GM18909 (cell line): ENCODE measurements around the gene SNX9.
"Not testable (repeated sequence)": the region's sequence is repeated elsewhere in the genome, so short reads cannot be mapped to it uniquely, and the experiment has no call there.

ENCODE experiments used
- ATAC-seq: cut with Tn5 transposase; IDR thresholded peaks from one replicate; pipeline ENCODE4 v1.9.1; 2021; ENCODE audit warnings: mild to moderate bottlenecking; ENCODE audit not compliant: unreplicated experiment, poor library complexity

Gene SNX9

DNA sequence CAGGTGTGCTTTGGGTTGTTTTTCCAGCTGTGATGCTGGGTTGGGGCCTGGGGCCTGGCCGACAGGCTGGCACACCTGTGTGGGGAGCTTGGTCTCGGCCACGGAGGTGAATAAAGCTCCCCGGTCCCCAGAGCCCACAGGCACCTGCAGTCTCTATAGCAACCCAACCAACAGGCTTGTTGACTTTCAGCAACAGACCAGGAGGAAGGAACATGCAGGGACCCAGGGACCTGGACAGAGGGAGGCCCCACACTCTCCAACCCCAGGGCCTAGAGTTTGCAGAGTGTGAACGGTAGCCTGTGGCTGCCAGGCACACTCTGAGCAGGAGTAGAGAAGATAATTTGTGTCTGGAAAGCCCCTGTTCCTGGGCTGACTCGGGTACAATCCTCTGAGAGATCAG is 144.0 kb downstream of the SNX9 start:
- no peak for ATAC-seq

DNA sequence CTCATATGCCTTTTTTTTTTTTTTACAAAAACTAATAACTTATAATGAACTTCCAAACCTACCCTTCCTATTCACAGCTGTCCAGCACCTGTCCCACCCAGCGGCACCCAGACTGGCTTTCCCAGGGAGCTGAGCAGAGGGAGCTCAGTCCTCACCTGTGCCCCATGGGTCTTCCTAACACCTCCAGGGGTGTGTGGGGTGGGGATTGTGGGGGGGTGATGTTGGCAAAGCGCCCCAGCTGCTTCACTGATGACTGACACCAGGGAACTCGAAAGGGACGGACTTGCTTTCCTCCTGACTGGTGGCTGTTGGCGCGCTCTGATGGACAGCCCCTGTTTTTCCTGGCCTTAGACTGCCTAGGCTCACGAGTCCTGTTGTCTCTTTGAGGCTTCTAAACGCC is 144.4 kb downstream of the SNX9 start:
- ATAC-seq: no peak

DNA sequence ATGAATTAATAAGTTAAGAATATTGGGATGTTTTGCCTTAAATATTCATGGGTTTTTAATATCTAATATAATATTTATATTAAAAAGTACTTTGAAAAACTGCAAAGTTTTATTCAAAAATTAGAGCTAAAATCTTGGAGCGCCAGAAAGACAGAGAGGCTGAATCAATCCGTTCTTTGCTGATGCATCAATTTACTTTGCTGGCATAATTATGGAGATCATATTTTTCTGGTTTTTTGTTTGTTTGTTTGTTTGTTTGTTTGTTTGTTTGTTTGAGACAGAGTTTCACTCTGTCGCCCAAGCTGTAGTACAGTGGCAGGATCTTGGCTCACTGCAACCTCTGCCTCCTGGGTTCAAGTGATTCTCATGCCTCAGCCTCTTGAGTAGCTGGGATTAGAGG is 149.1 kb downstream of the SNX9 start:
- not testable (repeated sequence) for ATAC-seq

DNA sequence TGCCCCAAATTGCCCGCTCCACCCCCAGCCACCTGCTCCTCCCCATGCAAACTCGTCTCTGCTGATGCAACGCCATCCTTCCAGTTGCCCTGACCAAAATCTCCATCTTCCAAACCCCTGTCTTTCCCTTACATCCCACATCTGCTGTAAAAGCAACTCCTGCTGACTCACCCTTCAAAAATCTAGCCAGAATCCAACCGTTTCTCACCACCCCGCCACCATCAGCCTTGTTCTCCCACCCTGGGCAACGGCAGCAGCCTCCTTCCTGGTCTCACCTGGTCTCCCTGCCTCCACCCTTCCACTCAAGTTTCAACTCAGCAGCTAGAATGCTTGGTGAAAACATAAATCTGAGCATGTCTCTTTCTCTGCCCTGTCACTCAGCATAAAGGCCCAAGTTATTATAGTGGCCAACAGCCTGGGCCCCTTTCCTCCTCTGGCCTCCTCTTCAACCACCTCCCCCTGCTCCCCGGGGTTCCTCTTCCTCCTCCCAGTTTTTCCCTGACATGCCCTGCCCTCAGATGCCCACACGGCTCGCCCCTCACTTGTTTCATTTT is 151.4 kb downstream of the SNX9 start:
- ATAC-seq: no peak

DNA sequence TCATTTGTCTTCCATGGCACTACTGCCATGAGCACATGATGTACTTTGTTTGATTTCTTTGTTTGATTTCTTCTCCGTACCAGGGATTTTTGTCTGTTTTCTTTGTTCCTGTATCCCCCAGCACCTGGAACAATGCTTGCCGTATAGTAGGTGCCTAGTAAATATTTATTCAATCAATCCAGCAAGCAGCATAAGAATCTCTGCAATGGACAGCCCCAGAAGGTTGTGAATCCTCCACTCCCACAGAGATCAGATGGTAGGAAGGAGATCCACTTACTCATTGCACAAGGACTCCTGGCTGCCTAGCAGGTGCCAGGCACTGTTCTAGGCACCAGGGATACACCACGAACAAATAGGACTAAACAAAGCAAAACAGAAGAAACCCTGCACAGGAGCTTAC is 151.9 kb downstream of the SNX9 start:
- no peak for ATAC-seq

DNA sequence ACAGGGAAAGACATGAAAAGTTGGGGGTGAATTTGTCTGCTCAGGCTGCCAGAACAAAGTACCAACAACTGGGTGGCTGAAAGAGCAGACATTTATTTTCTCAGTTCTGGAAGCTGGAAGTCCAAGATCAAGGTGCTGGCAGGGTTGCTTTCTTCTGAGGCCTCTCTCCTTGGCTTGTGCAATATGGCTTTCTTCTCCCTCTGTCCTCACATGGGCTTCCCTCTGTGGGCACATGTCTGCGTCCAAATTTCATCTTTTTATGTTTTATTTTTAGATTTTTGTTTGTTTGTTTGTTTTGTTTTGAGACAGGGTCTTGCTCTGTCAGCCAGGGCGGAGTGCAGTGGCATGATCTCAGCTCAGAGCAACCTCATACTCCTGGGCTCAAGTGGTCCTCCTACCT is 152.4 kb downstream of the SNX9 start:
- no peak for ATAC-seq

DNA sequence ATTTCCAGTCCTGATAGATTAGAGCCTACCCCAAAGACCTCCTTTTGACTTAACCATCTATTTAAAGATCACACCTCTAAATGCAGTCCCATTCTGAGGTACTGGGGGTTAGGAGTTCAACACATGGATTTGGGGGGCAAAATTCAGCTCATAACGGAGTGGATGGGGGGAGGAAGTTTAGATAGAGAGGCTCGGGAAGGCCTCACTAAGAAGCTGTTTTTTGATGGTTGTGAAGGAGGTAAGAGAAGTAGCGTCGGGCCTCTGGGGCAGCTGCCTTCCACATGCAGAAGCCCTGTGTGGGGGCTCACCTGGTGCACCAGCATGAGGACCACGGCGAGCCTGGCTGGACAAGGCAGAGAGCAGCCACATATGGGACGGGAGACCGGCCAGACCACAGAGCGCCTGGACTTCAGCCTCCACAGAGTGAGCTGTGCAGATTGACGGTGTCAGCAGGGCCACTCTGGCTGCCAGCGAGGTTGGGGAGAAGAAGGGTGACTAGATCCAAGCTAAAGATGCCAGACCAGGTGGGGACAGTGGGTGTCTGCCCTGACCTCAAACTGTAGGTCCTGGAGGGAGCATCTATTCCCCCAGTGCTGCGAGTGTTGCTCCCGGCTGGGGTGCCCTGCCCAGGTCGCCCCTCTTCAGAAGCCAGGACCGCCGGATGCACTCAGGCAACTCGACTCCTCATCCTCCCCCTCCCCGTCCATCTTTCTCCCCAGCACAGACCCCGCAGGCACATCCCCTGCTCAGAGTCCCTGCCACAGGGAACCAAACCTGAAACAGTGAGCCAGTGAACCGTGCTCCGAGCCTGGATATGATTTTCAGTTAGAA is 153.5 kb downstream of the SNX9 start:
- no peak for ATAC-seq

DNA sequence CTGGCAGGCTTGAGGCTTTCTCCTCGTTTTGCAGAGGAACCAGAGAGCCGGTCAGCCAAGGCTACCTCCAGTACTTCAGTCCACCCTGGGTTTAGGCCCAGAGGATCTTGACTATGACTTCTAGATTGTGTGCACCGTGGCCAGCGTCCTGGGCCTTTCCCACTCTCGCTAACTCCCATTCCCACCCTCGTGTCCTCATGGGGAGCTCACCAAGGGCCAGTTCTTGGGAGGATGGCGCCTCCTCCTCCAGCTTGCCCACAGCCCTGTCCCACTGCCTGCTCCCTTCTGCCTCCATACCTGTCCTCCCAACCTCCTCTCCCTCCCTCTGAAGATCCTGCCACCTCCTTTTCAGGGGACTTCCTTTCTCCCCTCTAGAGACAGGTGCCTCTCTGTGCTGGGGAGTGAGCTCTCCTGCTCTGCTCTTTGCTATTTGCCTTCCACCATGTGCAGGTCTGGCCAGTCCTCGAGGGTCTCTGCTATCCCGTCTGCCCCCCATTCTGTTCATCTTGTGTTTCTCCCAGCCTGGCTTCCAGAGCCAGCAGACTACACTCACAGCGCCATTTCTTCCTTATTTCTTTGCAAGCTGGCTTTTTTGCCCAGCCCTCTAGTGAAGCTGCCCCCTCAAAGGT is 154.2 kb downstream of the SNX9 start:
- ATAC-seq: no peak

DNA sequence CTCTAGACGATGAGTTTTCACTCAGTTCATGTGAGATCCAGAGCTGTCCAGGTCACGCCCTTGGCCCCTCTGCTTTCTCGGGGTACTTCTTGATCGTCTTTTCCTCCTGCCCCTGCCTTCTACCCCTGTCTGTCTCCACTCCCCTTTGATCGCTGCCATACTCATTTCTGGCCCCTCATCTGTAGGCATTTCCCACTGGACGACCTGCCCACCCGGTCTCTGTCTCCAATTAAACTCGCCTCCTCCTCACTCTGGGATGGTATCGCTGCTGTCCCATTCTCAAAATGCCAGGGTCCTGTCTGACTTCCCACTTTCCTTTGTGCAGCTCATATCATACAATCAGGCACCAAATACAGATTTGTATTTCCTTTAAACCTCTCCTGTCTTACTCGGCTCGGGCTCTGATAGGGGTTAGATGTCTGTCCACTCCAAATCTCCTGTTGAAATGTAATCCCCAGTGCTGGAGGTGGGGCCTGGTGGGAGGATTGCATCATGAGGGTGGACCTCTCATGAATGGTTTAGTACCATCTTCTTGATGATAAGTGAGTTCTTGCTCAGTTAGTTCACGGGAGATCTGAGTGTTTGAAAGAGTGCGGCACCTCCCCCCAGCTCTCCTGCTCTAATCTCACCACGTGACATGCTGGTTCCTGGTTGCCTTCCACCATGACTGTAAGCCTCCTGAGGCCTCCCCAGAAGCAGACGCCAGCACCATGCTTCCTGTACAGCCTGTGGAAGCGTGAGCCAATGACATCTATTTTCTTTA is 155.2 kb downstream of the SNX9 start:
- ATAC-seq: no peak

DNA sequence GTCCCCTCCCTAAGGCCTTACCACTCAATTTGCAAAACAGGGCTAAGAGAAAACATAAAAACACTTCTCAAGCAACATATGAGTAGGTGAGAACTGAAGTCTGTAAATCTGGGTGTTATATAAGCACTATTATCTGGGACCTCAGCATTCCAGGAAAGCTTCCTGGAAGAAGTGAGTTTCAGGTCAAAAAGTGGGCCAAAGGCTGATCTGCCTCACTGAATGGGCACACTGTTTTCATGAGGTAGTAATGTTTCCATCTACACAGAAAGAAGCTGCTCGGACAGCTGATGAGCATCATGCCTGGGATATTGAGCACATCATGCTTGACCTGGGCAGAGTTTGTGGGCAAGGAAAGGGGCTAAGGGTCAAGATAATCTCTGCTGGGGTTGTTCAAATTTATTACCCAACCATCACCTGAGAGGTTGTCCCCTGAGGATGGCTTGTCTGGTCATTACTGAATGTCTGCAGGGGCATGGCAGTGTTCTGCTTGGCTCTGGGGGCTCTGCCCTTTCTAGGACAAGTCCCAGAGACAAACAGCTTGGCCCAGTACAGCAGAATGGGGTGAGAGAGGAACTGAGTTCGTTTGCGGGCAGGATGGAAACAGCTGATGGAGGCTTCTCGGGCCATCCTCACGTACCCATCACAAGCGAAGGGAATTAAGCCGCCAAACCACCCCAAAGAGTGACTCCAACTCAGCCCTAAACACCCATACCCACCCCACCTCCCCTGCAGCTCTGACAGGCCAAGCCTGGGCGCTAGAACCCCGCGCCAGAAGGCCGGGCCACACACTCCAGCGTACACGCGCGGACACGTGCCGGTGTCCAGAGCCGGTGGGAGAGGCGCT is 157.5 kb downstream of the SNX9 start:
- ATAC-seq: peak; percentile 6

DNA sequence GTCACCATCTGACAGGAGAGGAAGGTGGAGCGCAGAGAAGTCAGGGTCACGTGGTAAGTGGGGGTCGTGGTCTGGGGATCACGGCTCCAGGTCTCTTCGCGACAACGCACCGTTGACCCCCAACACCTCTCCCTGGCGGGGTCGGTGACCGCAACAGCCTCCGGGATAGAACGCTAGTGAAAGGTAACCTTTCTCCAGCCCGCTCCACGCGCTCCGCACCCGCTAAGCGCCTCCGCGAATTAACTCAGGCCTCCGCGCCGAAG is 158.0 kb downstream of the SNX9 start:
- peak; percentile 36 for ATAC-seq

DNA sequence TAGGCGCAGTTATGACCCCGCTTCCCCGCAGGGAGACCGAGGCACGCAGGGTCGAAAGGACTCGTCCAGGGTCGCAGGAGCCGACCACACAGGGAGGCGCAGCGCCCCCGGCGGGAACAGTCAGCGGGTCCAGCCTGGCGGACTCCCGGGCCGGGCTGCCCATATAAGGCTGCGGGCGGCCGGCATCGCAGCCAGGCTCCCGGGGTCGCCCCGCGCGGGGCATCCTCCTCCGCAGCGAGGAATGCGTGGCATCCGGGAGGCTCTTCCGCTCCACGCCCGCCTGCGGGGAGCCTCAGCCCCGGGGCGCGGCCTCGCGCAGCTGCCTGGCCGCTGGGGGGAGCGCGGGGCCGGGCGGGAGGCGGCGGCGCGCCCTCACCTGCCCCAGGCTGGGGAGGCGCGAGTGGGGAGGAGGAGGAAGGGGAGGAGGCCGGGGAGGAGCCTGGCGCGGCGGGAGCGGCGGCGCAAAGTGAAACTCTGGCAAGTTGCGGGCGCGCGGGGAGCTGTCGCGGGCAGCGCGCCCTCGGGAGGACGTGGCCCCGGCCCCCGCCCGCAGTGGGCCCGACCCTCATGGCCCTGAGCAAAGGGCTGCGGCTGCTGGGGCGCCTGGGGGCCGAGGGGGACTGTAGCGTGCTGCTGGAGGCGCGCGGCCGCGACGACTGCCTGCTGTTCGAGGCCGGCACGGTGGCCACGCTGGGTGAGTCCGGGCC is 158.5 kb downstream of the SNX9 start, which contains the start of gene SYNJ2:
TSS of gene SYNJ2 (plus strand) at position 469 of the 707 bp plus-strand sequence. CDS start at position 568, 99 bp downstream.
- ATAC-seq: peak; percentile 78

DNA sequence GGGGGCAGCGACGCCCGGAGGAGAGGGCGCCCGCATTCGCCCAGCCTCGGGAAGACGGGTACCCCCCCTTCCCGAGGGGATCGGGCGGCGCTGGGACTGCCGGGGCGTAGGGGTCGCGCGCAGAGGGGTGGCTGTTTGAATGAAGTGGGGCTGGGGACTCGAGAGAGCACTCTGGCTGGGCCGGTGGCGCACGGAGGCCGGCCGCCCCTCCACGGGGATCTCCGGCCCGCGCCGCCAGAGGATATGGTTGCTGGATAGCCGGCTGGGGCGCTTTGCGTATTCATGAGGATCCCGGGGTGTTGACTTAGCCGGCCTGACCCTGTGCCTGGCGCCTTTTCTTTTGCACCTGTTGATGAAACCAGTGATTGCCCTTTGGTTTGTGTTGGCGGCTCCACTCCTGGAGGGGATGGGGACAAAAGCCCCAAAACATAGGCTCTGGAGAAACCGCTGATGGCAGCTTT is 159.1 kb downstream of the SNX9 start:
- ATAC-seq: peak; percentile 40

DNA sequence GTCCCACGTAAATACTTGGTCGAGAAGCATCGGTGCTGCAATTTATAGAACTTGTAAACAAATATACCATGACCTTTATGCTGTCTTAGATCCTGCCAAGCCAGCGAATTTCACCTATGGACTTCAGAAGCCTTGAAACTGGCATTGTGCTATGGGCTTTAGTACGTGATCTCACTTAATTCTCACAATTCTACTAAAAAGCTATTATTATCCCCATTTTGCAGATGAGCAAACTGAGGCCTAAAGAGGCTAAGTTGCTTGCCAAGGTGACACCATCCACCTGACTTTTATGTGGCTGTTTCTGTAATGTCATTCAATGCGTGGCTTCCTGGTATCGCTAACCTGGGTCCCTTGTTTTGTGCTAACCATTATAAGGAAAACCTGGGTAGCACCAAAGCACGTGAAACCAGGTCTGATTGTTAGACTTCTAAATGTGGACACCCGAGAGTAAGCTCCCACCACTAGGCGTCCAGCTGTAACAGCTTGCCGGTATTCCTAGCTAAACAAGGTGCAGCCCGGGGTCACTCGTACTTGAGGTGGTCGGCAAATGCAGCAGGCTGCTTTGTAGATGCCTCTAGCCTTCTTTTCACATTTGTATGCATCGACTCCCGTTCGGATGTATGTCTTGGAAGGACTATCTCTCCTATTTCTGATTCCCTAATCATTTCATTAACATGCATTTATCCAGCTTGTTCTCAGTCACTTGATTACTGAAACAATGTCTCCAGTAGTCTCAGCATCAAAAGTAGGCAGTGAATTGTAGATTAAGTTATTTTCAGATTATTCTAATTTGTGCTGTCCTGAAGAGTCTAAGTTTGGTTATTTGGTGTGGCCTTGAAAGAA is 159.7 kb downstream of the SNX9 start:
- ATAC-seq: no peak

DNA sequence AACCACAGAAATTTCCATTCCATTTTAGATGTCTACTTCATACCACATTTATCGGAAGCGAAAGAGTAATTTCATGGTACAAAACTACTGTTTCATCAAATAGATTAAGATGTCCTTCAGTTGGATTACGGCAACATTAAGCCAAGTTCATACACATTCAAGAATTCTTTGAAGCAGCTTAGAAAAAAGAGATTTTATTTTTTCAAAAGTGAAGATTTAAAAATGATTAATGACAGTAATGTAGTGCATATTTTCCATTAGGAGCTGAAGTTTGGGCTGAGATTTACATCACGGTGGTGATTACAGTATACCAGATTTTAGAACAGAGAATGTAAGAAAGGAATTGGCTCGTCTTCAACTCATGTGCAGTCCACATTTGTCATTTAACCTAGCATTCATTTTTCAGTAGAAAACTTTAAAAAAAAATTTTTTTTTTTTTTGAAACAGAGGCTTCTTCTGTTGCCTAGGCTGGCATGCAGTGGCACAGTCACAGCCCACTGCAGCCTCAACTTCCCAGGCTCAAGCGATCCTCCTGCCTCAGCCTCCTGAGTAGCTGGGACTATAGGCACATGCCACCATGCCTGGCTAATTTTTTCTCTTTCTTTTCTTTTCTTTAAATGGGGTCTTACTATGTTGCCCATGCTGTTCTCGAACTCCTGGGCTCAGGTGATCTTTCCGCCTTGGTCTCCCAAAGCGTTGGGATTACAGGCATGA is 160.5 kb downstream of the SNX9 start:
- no peak for ATAC-seq

DNA sequence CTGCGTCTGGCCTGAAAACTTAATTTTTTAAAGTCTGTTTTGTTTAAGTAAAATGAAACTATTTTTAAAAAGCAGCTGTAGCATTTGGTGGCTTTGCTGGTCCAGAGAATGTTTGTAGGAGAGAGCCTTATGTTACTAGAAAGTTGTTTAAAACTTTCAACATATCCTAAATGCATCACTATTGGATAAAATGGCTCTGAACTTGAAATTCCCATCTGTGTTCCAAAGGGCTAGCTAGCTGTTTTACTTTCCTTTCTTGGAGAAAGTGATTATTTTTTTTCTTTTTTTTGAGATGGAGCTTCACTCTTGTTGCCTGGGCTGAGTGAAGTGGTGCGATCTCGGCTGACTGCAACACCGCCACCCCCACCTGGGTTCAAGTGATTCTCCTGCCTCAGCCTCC is 161.1 kb downstream of the SNX9 start:
- no peak for ATAC-seq

DNA sequence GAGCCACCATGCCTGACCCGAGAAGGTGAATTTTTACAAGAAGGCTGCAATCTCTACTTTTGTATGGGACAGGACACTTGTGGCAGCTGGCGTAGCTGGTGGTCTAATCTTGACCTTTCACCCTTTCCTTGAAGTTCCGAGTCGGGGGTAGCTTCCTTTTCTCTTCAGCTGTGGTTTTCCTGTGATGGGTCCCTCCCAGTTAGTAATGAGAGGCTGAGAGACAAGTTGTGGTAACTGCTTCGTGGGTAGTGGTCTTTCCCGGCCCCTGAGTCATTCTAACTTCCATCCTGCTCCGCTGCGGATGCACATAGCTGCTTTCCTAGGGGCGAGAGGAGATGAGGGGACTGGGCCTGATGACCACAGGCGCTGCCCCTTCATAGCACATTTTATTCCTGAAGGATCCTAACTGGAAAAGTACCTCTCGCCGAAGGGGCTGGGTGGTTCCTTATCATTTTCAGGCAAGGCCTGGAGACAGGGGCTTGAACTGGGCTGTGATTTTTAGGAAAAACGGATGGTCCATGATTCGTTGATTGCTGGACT is 161.7 kb downstream of the SNX9 start:
- ATAC-seq: no peak
